CMK (cell line): ENCODE results near the gene JDP2.

Experiments used
- DNase-seq: peaks from one replicate; pipeline ENCODE4 v3.0.0-alpha.2; 2010; ENCODE audit warnings: low read depth

Gene JDP2

GRCh38 chr14:75437201-75438143 lies 9.7 kb downstream of the JDP2 start:
- no peak for DNase-seq

- DNase-seq: no peak
Observed at GRCh38 chr14:75438486-75439080, 10.8 kb downstream of the JDP2 start.

- no peak for DNase-seq
Observed at GRCh38 chr14:75439989-75440388, 12.2 kb downstream of the JDP2 start.

- no peak for DNase-seq
Observed at GRCh38 chr14:75440733-75441477, 13.1 kb downstream of the JDP2 start.

- DNase-seq: no peak
Observed at GRCh38 chr14:75441728-75442127, 13.9 kb downstream of the JDP2 start.

- DNase-seq: no peak
Observed at GRCh38 chr14:75442166-75442565, 14.3 kb downstream of the JDP2 start.

GRCh38 chr14:75442642-75443041 lies 14.8 kb downstream of the JDP2 start:
- DNase-seq: no peak

- DNase-seq: no peak
Observed at GRCh38 chr14:75443203-75443969, 15.6 kb downstream of the JDP2 start.

GRCh38 chr14:75445236-75445635 lies 17.4 kb downstream of the JDP2 start:
- no peak for DNase-seq

- DNase-seq: no peak
Observed at GRCh38 chr14:75445963-75446362, 18.1 kb downstream of the JDP2 start.

- no peak for DNase-seq
Observed at GRCh38 chr14:75446447-75446846, 18.6 kb downstream of the JDP2 start.

- no peak for DNase-seq
Observed at GRCh38 chr14:75448209-75448608, 20.4 kb downstream of the JDP2 start.

- no peak for DNase-seq
Observed at GRCh38 chr14:75449036-75449435, 21.2 kb downstream of the JDP2 start.

GRCh38 chr14:75449696-75450095 lies 21.9 kb downstream of the JDP2 start:
- DNase-seq: no peak

GRCh38 chr14:75450381-75451276 lies 22.8 kb downstream of the JDP2 start:
- no peak for DNase-seq

- DNase-seq: no peak
Observed at GRCh38 chr14:75452324-75452723, 24.5 kb downstream of the JDP2 start.

- no peak for DNase-seq
Observed at GRCh38 chr14:75452900-75453816, 25.3 kb downstream of the JDP2 start.

GRCh38 chr14:75453817-75454434 lies 26.1 kb downstream of the JDP2 start:
- DNase-seq: no peak

GRCh38 chr14:75454963-75455546 lies 27.2 kb downstream of the JDP2 start:
- peak; percentile 24 for DNase-seq
